GM19023 (cell line): ENCODE measurements around the gene HHLA2.

ENCODE experiments used
- ATAC-seq: cut with Tn5 transposase; IDR thresholded peaks from one replicate; pipeline ENCODE4 v1.9.1; 2021; ENCODE audit warnings: mild to moderate bottlenecking, moderate library complexity; ENCODE audit not compliant: unreplicated experiment

Gene HHLA2

DNA sequence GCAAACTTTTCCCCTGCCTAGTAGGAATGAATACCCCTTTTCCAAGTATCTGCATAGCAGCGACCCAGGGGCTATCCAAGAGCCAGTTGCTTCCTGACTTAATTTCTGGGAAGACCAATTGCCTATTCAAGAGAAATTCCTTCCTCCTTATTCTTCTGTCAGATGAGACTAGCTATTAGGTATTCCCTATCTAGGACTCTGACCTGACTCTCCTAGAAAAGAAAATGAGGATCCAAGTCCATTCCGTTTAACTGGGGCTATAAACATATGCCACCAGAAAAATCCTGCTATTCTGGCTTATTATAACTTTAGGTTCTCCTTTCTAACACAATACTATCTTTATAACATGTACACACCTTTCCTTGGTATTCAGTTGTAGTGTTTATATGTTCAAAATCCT, 1.7 kb downstream of the HHLA2 start:
- no peak for ATAC-seq

DNA sequence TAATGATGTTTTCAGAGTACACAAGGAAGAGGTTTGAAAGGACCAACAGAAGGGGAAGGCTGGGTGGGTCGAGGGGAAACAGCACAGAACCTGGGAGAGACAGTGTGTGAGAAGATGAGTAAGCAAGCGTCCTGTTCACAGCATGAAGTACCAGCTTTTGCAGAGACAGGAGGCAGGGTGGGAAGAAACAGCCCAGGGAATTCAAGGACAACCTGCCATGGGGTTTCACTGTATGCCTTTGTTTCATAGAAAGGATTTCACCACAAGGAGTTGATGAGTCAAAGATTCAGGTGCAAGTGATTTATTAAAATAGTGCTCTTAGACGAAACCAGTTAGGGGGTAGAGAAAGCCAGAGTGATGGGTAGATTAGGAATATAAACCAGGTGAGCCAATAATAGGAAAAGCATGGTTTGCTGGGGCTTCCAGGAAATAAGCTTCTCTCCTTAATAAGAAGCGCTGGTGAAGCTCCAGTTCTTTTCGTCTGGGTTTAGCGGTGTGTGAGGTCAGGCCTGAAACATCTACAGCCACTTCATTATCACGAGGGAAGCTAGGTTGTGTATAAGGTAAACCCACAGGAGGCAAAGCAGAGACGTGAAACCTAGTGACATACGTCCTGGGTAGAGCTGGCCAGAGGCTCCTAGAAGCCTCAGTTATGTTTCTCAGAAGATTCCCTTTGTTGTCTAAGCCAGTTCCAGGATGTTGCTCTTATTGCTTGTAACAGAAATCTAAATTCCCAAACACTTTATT, 3.9 kb downstream of the HHLA2 start:
- ATAC-seq = no peak

DNA sequence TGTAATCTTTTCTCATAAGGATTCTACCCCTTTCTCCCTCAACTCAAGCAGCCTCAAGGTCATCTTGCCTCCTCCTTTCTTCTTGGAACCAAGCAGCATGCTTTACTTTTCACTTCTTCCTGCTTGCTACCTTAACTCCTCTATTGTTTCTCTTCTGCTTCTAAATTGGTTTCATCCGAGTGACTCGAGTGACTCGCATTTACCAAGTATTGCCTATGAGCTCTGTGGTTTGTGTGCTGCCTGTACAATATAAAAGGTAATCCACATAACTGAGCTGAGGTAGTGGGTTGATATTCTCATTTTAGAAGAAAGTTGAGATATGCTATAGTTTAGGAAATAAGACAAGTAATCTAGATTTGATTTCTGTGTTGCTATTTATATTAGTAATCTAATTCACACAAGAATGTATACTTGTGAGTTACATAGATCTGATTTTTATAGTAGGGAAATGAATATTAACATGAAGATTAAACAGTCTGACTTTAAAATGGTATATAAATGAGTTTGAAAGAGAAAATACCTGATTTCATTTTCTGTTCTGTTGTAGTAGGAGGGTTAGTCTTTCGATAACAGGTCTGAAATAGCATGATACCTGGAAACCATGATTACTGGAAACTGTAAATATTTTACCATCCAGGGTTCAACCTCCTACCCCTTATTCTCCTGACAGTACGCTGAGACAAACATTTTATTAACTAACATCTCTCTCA, 5.5 kb downstream of the HHLA2 start:
- ATAC-seq = peak; percentile 58

DNA sequence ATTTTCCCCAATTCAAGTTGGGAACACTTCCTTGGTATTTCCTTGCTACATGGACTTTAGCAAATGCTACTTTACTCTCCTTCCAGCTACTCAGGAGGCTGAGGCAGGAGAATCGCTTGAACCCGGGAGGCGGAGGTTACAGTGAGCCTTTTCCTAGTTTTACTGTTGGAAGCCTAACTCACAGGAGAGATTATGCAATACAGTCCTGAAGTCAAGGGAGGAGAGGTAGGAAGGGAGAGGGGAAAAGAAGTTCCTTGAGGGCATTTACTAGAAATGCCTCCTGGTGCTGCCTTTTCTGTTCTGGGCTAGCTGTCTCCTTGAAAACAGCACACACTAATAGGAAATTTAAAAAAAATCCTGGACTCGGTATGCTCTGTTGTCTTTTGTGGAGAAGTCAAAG, 6.2 kb downstream of the HHLA2 start:
- no peak for ATAC-seq

DNA sequence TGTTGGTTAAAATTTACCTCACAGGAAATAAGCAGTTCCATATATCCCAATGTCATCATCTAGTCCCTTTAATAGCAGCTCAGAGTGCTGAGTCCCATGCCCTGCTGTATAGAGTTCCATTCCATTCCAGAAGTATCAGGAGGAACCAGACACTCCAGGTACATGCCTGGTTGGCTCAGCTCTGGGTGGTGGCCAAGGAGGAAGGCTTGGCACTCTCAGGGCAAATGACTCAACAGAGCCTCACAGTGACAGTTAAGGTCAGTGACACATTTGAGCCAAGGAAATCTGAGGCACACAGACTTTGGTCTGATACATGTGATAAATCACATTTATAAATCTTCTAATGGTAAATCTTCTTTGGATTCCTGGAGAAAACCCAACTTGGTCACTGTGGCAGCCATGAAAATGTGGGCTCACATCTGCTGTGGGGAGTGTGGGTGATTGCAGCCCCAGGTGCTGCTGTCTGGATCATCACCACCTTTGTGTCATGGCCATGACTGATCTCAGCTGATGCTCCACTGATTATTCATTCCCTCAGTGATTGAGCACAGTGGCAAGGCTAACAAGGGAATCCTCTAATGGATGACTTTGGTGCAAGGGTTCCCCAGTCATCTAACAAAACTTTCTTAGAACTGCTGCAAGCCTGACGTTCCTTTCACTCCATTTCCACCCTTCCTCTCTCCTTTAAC, 9.3 kb downstream of the HHLA2 start:
- no peak for ATAC-seq

DNA sequence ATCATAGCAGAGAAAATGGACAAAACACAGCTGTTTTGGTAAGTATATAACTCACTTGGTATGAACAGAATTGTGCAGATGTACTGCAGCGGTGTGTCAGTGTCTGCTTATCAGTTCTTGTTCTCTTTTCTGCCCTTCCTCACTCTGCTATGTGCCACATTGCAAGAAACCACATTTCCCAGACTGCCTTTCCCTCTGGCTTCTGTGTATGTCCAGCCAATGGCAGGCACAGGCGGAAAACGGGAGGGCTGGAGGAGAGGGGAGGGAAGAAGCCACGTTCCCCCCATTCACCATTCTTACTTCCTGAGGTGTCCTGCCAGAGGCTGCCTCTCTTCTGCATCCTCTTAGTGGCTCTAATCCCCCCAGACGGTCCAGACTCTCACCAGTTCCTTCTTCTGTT, 15.4 kb downstream of the HHLA2 start:
- no peak for ATAC-seq

DNA sequence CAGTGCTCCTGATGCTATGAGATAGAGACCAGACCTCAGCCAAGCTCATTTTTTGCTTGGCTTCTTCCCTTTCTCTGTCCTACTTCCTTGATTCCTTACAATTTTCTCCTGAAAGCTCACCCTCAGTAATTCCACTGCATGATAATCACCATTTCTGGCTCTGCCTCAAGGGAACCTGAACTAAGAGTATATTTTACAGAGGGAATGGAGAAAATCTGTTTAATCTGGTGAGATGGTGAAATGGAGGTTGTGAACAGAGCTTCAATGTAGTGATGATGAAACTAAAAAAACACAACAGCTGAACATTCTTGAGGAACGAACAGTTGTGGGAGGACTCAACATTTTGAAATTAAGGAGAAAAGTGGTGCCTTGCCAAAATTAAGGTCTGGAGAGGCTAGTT, 16.3 kb downstream of the HHLA2 start:
- no peak for ATAC-seq

DNA sequence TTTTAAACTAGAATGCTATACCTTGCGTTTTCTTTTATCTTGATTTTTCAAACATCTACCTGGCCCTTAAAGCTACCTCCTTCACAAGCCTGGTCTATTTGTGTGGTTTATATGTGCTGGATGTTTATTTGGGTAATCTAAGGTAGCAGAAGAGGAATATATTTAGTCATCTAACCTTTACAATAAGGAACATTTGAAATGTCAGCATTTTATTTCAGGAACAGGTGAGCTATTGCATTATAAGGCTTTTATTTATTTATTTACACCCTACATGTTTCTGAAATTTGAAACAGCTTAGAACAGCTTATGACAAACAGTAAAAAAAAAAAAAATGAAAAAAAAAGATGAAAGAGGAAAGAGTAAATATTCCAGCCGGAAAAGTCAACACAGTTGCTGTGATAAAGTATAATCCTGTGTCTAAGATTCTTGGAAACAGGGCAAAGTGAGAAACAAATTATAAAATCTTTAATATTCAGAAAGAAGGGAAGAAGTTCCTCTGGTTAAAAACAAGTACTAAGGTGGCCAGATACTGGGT, 19.5 kb downstream of the HHLA2 start:
- no peak for ATAC-seq

DNA sequence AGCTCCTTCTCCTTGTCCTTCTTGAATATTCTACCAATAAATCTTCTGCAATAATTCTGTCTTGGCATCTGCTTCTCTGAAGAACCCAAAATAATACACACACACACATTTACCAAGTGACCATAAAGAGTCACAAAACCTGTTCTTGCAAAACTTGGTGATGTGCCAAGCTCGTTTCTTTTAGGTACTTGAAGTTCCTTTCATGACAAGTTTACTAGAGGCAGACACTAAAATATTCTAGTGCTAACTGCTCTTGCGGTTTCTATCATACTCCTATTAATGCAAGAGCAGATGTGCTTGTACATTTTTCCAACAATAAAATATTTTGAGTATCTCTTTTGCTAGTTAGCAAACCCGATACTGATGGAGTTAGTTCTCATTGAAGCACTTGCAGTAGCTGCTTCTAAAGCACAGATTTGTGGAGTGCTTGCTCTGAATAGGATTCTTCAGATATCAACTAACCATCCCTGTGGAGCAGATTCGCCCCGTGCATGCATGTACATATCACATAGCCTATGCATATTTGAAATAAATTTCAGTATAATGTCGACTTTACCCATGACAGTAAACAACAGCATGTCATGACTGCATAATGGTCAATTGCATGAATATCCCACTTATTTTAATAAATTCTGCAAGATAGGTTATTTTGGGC, 23.2 kb downstream of the HHLA2 start:
- ATAC-seq = no peak

DNA sequence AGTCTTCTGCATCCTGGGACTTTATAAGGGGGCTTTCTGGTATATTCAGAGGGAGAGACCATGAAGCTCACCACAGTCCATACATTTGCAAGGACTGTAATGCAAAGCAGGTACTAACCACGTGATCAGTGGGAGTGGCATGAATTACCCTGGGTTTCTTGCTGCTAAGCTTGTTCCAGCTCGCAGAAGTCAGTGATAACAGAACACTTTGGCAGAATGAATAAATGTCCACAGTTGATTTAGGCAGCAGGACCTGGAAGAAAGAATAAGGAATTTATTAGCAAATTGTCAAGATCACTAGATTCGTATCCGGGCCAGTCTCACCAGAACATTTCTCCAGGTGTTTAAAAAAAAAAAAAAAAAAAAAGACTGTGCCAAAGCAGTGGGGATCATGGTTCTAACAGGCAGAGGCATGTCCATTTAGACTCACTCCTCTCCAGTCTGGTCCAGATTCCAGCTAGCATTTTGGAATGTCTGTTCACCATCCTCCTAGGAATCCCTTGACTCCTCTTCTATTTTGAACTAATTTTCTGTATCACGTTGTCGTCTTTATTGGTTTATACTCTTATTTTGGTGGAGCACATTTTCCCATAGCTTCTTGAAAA, 24.5 kb downstream of the HHLA2 start:
- ATAC-seq = no peak

DNA sequence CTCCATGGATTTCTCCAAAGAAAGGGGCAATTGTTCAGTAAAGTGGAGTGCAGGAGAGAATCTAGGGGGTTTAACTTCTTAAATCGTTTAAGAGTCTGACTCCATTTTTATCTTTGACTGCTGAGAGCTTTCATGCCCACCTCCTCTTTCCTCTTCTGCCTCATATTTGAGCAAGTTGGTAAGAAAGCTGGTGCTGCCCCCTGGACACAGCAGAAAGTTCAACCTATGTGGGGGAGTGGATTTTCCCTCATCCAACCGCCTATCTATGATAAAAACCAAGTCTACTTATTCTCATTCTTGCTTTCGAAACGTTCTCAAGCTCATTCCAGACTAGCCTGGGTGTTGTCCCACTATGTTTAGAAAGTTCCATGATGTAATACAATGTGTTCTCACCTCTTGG, 26.0 kb downstream of the HHLA2 start:
- no peak for ATAC-seq

DNA sequence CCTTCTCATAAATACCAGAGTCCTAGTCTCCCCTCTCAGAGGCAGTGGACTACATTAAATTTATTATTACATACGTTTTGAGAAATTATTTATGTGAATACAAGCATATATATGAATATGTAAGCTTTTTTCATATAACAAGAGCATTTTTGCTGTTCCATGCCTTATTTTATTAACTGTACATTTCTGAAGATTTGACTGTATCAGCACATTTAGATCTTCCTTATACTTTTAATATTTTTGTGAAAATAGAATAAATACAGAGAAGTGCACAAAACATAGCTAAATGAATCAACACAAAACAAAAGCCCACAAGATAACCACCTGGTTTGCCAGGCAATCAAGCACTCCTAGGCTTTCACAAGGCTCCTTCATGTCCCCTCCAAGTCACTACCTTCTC, 27.8 kb downstream of the HHLA2 start:
- no peak for ATAC-seq

DNA sequence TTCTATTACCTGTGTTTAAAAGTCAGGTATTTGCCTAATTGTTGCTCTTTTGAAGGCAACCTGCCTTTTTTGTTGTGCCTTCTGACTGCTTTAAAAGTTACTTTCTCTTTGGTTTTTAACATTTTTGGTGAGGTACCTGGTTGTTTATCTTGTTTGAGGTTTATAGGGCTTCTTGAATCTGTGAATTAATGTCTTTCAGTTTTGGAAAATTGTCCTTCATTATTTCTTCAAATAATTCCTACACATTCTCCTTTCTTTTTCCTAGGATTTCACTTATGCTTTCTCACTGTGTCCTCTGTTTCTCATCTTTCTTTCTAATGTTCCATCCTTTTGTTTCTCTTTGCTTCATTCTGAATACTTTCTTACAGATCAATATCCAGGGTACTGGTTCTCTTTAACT, 30.8 kb downstream of the HHLA2 start:
- no peak for ATAC-seq

DNA sequence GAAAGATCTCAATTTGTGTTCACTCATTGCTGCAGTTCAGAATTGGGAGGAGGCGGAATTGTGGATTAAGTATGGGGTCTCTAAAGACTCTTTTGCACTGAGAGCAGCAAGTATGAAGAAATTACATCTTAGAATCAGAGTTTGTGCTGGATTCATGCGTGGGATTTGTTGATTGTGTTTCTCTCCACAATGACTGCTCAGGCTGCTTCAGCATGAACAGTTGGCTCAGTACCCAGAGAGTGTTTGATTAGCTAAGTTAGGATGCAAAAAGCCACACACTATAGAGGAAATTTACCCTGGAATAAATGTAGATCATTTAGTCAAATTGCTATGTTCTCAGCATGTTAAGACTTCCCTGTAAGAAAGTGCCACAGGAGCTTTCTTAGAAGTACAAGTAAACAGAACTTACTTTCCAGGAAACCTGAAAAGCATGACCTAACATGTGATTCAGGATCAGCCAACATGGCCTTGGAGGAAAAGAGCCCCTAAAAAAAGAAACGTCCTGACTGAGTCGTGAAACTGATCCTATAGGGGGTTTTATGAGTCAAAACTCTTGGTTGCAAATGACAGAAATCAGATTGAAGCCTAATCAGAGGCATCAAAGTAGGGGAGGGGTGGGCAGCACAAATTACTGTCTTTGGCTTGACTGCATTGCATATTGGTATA, 32.6 kb downstream of the HHLA2 start:
- no peak for ATAC-seq

DNA sequence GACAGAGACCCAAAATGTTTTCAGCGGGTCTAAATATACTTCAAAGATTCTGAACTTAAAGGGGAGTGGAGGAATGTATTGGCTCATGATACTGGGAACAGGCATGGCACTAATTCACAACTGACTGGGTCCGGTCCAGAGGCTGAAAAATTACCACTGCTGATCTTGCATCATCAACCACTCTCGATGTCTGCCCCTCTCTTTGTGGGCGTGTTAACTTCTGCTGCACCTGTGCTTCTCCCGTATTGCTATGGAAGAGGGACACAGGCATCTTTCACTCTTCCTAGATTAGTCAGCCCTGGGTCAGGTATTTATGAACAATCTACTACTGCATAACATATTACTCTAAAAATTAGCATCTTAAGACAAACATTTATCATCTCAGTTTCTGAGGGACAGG, 33.2 kb downstream of the HHLA2 start:
- ATAC-seq = no peak

DNA sequence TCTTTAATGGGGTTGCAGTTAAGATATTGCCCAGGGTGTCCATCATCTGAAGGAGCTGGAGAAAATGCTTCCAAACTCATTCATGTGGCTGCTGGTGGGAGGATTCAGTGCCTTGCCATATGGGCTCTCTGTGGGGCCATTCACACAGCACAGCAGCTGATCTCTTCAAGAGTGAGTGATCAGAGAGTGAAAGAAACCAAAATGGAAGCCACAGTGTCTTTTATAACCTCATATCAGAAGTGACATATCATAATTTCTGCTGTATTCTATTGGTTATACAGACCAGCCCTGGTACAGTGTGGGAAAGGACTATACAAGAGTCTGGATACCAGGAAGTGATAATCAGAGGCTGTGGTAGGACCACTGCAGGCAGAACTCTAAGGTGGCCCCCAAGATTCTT, 33.6 kb downstream of the HHLA2 start:
- no peak for ATAC-seq

DNA sequence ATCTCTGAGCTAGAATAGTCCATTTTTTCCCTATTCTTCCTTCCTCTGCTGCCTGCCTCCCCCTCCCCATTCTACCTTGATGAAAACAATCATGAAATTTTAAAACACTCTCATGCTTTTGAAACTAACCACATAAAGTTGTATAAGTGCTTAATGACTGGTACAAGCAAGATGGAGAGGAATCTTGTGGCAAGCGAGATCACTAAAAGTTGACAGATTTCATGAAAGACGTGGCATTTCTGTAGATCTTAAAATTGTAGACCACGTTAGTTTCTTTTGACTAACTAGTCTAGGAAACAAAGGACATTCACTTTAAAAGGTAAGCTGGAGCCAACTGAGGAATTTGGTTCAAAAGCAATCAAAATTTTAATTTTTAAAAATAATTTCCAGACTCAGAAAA, 35.4 kb downstream of the HHLA2 start:
- ATAC-seq = no peak

DNA sequence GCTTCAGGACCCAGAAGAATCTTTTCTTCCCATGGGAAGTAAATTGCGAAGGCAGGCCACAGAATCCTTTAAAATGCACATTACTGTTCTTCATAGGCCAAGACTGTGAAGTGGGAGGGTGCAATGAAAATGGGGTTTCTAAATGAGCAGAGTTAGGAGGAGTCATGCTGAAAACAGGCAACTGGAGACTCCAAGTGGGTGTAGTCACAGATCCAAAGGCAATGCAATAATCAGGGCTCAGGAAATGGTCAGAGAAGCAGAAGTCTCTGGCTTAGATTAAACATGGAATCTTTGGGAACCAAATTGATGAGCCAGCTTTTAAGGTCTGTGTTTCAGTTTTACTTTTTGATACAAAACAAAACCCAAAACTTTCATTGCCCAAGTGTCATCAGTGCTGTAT, 37.6 kb downstream of the HHLA2 start:
- no peak for ATAC-seq

DNA sequence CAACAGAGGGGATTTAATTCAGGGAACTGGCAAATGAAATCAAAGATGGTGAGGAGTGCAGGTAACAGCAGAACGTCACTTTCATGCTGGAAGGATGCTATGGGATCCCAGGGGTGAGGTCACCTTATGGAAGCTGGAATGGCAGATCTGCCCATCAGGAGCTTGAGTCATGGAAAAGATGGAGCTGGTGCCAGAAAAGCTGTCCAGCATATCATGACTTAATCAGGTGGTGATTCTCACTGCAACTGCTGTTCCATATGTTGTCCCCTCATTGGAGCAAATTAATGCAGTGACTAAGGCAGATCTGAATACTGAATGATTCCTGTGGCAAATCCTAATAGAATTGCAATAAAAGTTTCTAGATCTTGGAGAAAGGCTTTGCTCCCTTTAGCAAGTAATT, 38.4 kb downstream of the HHLA2 start:
- ATAC-seq = no peak

DNA sequence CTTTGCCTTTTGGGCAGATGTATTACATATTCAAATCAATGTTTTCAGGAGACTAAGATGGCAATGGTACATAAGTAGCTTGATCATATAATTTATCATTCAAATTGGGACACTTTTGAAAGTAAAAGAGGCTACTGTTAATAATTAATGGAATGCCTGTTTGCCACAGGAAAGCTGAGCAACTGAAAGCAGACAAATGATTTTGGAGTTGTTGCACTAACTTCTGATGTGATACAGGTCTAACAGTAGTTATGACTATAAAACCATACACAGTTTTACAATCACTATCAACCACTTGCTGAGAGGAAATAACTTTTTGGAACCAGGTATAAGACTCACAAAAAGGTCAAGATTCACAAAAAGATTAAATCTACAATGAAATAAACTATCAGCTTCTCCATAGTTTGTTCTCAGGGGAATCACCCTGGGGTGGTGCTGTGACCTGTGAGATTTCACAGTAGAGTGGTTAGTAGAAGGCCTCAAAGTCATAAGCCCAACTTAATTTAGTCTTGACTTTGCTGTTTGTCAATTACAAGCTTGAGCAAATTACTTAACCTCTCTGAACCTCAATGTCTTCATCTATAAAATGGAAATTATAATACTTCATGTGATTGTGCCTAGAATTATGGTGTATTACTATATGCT, 42.7 kb downstream of the HHLA2 start:
- ATAC-seq = no peak
